ENCODE measurements around the gene DNAJC22.

DNAJC22 gene

GRCh38 chr12:49344486-49345050, 2.1 kb upstream of the DNAJC22 start:
- DNase-seq (ENCODE audit: insufficient read length, low spot score): no peak
- no peak for TF ChIP-seq POLR2A (IDR thresholded peaks at IDR 0.05; ENCODE audit: low read depth, low read length)
- no peak for FAIRE-seq

GRCh38 chr12:49345051-49345824, 1.4 kb upstream of the DNAJC22 start:
- no peak for TF ChIP-seq POLR2A (IDR thresholded peaks at IDR 0.05; ENCODE audit: low read depth, low read length)
- no peak for DNase-seq (ENCODE audit: insufficient read length, low spot score)
- FAIRE-seq: no peak

DNA sequence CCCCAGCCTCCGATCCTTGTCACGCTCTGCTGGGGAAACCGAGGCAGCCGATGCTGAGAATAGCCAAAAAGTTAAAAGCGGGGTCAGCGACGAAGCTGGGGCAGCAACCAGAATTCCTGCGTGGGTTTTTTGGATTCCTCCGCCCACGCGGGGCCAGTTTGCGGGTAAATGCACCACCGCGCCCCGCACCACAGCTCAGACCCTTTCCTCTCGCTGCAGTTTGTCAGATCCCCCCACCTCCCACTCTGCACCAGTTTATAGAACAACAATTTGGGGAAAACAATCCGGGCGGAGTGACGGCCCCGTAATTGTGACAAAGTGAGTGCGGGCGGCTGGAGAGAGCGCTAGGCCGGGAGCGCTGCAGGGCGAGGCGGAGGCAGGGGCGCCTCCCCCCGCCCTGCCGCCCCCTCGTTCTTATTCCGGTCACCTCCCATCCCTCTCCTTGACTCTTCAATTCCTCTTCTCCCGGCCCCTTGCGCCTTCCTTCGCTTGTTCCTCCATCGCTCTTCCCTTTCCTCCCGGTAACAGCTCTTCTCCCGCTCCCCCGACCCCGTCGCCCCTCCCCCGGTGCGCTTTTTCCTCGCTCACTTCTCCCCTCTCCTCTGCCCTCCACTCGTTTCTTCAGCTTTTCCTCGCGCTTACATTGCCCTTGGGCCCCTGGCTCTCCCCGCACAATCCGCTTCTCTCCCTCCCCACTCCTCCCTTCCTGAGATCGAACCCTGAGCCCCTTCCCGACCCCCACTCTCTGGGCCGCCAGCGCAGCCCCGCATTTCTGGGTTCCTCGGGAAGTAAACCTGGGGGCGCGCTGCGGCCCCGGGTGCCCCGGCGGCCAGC, 646 bp upstream of the DNAJC22 start:
- FAIRE-seq (no peak), DNase-seq (ENCODE audit: insufficient read length, low spot score) (no peak)
- TF ChIP-seq POLR2A (IDR thresholded peaks at IDR 0.05; ENCODE audit: low read depth, low read length): no peak

DNA sequence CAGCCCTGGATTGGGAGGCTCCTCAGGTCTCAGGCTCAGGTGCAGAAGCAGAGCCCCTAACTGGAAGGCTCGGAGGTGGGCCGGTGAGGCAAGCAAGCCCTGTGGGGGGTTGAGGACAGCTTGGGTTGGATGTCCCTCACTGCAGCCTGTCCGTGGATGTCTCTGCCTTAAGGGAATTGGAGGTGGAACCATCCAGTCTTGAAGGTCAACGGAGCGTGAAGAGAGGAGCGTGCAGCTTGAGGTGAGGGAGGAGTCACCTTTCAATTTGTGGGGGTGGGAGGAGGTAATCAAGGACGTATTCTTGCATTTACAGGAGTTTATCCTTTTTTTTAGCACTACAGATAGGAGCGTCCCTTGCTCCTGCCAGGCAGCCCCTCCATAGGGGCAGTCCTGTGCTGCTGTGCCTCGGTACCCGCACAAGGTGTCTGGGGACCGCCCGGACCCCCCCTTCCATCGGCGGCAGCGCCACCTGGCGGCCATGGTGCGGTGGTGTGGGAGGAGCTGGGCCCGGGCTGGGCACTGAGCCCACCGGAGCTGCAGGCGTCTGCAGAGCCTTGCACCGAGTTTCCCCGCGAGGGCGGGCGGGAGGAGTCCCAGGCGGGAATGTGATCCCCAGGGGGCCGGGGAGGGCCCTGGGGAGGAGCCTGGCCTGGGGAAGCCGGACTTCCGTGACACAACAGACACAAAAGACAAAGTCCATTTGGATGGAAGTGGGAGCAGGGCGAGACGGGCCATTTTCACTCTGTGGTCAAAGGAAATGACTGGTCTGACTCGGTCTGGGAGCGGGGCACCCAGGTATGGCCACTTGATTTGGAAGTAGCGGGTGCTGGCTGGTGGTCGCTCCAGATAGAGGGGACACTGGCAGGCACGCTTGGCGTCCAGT, 864 bp downstream of the DNAJC22 start:
- FAIRE-seq: peak; percentile 48
- DNase-seq (ENCODE audit: insufficient read length, low spot score): peak; percentile 100
- peak; percentile 51; the same call in 1 of the 2 replicates for TF ChIP-seq POLR2A (IDR thresholded peaks at IDR 0.05; ENCODE audit: low read depth, low read length)

DNA sequence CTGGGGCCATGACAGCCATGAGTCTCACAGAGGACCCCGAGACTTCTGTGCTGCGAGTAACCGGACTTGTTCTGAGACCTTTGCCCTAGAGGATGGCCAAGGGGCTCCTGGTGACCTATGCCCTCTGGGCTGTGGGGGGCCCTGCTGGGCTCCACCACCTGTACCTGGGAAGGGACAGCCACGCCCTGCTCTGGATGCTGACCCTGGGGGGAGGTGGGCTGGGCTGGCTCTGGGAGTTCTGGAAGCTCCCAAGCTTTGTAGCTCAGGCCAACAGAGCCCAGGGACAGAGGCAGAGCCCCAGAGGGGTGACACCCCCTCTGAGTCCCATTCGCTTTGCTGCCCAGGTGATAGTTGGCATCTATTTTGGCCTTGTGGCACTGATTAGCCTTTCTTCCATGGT, 2.1 kb downstream of the DNAJC22 start:
- DNase-seq (ENCODE audit: insufficient read length, low spot score) (no peak), FAIRE-seq (no peak)
- TF ChIP-seq POLR2A (IDR thresholded peaks at IDR 0.05; ENCODE audit: low read depth, low read length): no peak

DNA sequence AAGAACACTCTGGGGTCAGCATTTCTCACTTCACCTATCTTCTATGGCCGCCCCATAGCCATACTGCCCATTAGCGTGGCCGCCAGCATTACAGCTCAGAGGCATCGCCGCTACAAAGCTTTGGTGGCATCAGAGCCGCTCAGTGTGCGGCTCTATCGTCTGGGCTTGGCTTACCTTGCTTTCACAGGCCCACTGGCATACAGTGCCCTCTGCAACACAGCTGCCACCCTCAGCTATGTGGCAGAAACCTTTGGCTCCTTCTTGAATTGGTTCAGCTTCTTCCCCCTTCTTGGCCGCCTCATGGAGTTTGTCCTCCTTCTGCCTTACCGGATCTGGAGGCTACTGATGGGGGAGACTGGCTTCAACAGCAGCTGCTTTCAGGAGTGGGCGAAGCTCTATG, 2.6 kb downstream of the DNAJC22 start:
- no peak for TF ChIP-seq POLR2A (IDR thresholded peaks at IDR 0.05; ENCODE audit: low read depth, low read length)
- no peak for DNase-seq (ENCODE audit: insufficient read length, low spot score)
- FAIRE-seq: no peak

- DNase-seq (ENCODE audit: insufficient read length, low spot score): no peak
- TF ChIP-seq POLR2A (IDR thresholded peaks at IDR 0.05; ENCODE audit: low read depth, low read length): no peak
- no peak for FAIRE-seq
Measured at GRCh38 chr12:49352351-49352750, 5.7 kb downstream of the DNAJC22 start.

DNA sequence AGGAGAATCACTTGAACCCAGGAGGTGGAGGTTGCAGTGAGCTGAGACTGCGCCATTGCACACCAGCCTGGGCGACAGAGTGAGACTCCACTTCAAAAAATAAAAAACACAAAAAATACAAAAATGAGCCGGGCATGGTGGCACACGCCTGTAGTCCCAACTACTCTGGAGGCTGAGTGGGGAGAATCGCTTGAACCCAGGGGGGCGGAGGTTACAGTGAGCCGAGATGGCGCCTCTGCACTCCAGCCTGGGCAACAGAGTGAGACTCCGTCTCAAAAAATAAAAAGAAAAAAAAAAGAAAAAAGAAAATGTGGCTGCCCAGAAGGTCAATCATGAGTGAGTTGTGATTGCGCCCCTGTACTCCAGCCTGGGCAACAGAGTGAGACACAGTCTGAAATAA, 9.2 kb downstream of the DNAJC22 start:
- FAIRE-seq: no peak
- TF ChIP-seq POLR2A (IDR thresholded peaks at IDR 0.05; ENCODE audit: low read depth, low read length): no peak
- DNase-seq (ENCODE audit: insufficient read length, low spot score): no peak

DNA sequence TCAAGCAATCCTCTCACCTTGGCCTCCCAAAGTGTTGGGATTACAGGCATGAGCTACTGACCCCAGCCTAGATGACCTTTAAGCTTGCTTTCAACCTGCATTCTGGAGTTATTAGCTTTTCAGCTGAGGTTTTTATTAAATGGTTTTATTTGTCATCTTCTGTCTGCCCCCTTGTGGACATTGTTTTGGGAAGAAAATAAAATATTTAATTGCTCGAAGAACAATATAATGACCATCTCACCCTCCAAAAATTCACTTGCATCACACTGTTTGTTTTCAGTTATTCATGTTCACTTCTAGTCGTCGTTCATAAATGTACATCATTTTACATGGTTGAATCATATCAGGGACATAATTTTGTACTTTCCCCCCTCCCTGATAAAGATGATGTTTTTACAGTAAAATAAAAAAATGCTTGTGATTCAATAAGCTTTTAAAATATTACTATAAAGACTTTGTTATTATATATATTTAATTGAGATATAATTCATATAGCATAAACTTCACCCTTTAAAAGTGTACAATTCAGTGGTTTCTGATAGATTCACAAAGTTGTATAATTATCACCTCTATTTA, 10.5 kb downstream of the DNAJC22 start:
- TF ChIP-seq POLR2A (IDR thresholded peaks at IDR 0.05; ENCODE audit: low read depth, low read length): no peak
- FAIRE-seq: no peak
- DNase-seq (ENCODE audit: insufficient read length, low spot score): no peak

GRCh38 chr12:49358483-49359141, 11.9 kb downstream of the DNAJC22 start:
- no peak for DNase-seq (ENCODE audit: insufficient read length, low spot score)
- FAIRE-seq: peak; percentile 87
- no peak for TF ChIP-seq POLR2A (IDR thresholded peaks at IDR 0.05; ENCODE audit: low read depth, low read length)

DNA sequence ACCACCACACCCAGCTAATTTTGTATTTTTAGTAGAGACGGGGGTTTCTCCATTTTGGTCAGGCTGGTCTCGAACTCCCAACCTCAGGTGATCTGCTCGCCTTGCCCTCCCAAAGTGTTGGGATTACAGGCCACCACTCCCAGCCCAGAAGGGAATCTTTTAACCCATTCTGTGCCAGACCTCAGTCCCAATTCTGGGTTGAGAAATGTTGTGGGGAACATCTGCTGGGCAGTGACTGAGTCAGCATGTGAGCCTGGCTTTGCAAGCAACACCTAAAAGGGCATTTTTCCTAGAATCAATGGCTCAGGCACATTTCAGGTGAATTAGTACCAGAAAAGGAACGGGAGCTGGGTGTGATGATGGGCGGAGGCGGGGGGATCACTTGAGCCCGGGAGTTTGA, 13.0 kb downstream of the DNAJC22 start:
- no peak for TF ChIP-seq POLR2A (IDR thresholded peaks at IDR 0.05; ENCODE audit: low read depth, low read length)
- no peak for FAIRE-seq
- DNase-seq (ENCODE audit: insufficient read length, low spot score): no peak

GRCh38 chr12:49362077-49362476, 15.4 kb downstream of the DNAJC22 start:
- no peak for DNase-seq (ENCODE audit: insufficient read length, low spot score)
- TF ChIP-seq POLR2A (IDR thresholded peaks at IDR 0.05; ENCODE audit: low read depth, low read length): no peak
- FAIRE-seq: no peak

GRCh38 chr12:49364989-49365388, 18.3 kb downstream of the DNAJC22 start:
- no peak for TF ChIP-seq POLR2A (IDR thresholded peaks at IDR 0.05; ENCODE audit: low read depth, low read length)
- DNase-seq (ENCODE audit: insufficient read length, low spot score) (no peak), FAIRE-seq (peak; percentile 55)

Data from H54 (cell line).